PFSK-1 (cell line): Measurements from ENCODE around the gene ARFGEF2.

Experiments
- FOXP2 ChIP-seq: optimal IDR thresholded peaks from 2 replicates; pipeline ENCODE3; 2011; ENCODE audit warnings: borderline replicate concordance, control low read depth, inconsistent platforms; ENCODE audit not compliant: insufficient read depth; ENCODE audit errors: extremely low read length, extremely low read depth
- POLR2AphosphoS5 ChIP-seq: IDR thresholded peaks from 2 replicates; pipeline ENCODE4 v1.6.1; 2012; ENCODE audit warnings: low read depth, mild to moderate bottlenecking, control low read depth, low read length, moderate library complexity
- REST ChIP-seq, 2 experiments: IDR thresholded peaks; 2 replicates each; pipeline versions ENCODE4 v1.6.1 to v1.8.0; 2011 to 2012; ENCODE audit warnings: low read depth in 2 of 2, low read length in 2 of 2, control low read depth in 1 of 2, inconsistent platforms in 1 of 2, mild to moderate bottlenecking in 1 of 2, moderate library complexity in 1 of 2; ENCODE audit not compliant: insufficient read depth in 1 of 2
- TAF1 ChIP-seq: IDR thresholded peaks from 2 replicates; pipeline ENCODE4 v1.6.1; 2012; ENCODE audit warnings: low read length, control low read depth, borderline replicate concordance; ENCODE audit not compliant: insufficient read depth

- TF ChIP-seq POLR2AphosphoS5: no peak
- no peak for TF ChIP-seq REST (IDR thresholded peaks at IDR 0.05; ENCODE audit: insufficient read depth in 1 of 2, low read depth in 2 of 2, low read length in 2 of 2)
- TF ChIP-seq TAF1: no peak
- TF ChIP-seq FOXP2: no peak
These were observed 54.4 kb downstream of the ARFGEF2 start for GRCh38 chr20:48975955-48976354.
